ENCODE results near the gene ZNF484.
"Not testable (repeated sequence)": the region's sequence is repeated elsewhere in the genome, so short reads cannot be mapped to it uniquely, and the experiment has no call there.

DNA sequence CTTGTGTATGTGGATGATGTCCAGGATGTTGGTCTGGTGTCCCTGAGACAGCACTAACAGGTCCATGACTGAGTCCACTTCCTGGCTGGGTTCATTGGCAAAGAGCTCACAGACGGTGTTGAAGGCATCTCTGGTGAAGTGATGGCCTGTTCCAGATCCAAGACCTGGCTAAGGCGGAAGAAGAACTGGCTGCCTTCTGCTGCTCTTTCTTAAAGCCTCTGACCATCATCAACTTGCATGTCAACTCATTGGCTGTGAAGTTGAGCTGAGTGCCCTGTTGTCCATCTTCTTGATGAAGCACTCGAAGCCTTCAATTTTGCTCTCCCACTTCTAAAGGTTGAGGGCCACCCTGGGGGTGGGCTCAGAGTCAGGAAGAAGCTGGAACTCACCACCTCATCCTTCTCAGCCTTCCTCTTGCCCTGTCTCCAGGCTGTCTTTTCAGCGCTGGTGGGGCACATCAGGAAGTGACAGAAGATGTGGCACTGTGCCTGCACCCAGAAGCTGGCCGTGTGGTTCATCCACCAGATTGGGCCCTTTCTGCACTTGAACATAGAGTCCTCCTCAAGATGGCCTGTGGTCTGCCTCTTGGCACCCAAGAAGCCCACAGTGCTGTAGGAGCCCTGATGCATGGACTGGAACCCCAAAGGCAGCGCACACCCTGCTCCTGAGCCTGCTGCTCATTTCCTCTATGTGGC is 16.2 kb upstream of the ZNF484 start:
- TF ChIP-seq, protein P1, sequence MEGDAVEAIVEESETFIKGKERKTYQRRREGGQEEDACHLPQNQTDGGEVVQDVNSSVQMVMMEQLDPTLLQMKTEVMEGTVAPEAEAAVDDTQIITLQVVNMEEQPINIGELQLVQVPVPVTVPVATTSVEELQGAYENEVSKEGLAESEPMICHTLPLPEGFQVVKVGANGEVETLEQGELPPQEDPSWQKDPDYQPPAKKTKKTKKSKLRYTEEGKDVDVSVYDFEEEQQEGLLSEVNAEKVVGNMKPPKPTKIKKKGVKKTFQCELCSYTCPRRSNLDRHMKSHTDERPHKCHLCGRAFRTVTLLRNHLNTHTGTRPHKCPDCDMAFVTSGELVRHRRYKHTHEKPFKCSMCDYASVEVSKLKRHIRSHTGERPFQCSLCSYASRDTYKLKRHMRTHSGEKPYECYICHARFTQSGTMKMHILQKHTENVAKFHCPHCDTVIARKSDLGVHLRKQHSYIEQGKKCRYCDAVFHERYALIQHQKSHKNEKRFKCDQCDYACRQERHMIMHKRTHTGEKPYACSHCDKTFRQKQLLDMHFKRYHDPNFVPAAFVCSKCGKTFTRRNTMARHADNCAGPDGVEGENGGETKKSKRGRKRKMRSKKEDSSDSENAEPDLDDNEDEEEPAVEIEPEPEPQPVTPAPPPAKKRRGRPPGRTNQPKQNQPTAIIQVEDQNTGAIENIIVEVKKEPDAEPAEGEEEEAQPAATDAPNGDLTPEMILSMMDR (optimal IDR thresholded peaks at IDR 0.05 in 1 of 3, IDR thresholded peaks at IDR 0.05 in 1 of 3, conservative IDR thresholded peaks at IDR 0.05 in 1 of 3; ENCODE audit: extremely low read depth in 1 of 3, insufficient read depth in 2 of 3, low read length in 3 of 3) = not testable (repeated sequence)
- not testable (repeated sequence) for TF ChIP-seq EZH2 (IDR thresholded peaks at IDR 0.05; ENCODE audit: low read length)
